Loucy (cell line): ENCODE results near the gene CERK.
A peak's percentile ranks its signal among the peaks of the same experiment; 100 is the strongest.

Experiments used
- H2AFZ ChIP-seq: fragments of 200-600 bp; sonication (generic); 2 replicates; pipeline ENCODE4 v1.6.0; 2016; ENCODE audit warnings: antibody characterized with exemption, mild to moderate bottlenecking, low read length, moderate library complexity
- H3F3A ChIP-seq: fragments of 200-600 bp; 2 replicates; pipeline ENCODE4 v1.6.0; 2016; ENCODE audit warnings: antibody characterized with exemption, low read depth, mild to moderate bottlenecking
- H3K27me3 ChIP-seq: fragments of 200-600 bp; sonication (generic); 2 replicates; pipeline ENCODE4 v1.6.1; 2014; ENCODE audit warnings: low read length, mild to moderate bottlenecking; ENCODE audit not compliant: insufficient read depth, poor library complexity, severe bottlenecking
- H3K36me3 ChIP-seq: fragments of 200-600 bp; sonication (generic); 2 replicates; pipeline ENCODE4 v1.6.1; 2016; ENCODE audit warnings: low read length; ENCODE audit not compliant: insufficient read depth
- H3K4me1 ChIP-seq: fragments of 200-600 bp; sonication (generic); 2 replicates; pipeline ENCODE4 v1.5.1; 2014; ENCODE audit warnings: low read length, mild to moderate bottlenecking; ENCODE audit not compliant: insufficient read depth, poor library complexity, severe bottlenecking
- H3K4me2 ChIP-seq: fragments of 200-600 bp; sonication (generic); 2 replicates; pipeline ENCODE4 v1.6.0; 2014; ENCODE audit warnings: antibody characterized with exemption, low read length, low read depth, mild to moderate bottlenecking; ENCODE audit not compliant: poor library complexity, severe bottlenecking
- H3K4me3 ChIP-seq: fragments of 200-600 bp; sonication (generic); 2 replicates; pipeline ENCODE4 v1.5.1; 2014; ENCODE audit warnings: low read length, mild to moderate bottlenecking, mixed read lengths; ENCODE audit not compliant: poor library complexity, severe bottlenecking
- H3K79me2 ChIP-seq: fragments of 200-600 bp; sonication (generic); 2 replicates; pipeline ENCODE4 v1.6.1; 2014; ENCODE audit warnings: low read length; ENCODE audit not compliant: insufficient read depth
- H3K9ac ChIP-seq: fragments of 200-600 bp; sonication (generic); 2 replicates; pipeline ENCODE4 v1.6.0; 2014; ENCODE audit warnings: mild to moderate bottlenecking, low read depth, low read length, moderate library complexity; ENCODE audit not compliant: poor library complexity, severe bottlenecking
- H3K9me2 ChIP-seq: fragments of 200-600 bp; sonication (generic); replicated peaks from 2 replicates; pipeline ENCODE4 v1.6.1; 2016; ENCODE audit warnings: low read depth, low read length, mixed read lengths
- H3K9me3 ChIP-seq: fragments of 200-600 bp; sonication (generic); 2 replicates; pipeline ENCODE4 v1.6.1; 2014; ENCODE audit warnings: mild to moderate bottlenecking, antibody characterized with exemption, low read length, low read depth; ENCODE audit not compliant: insufficient read depth
- H4K20me1 ChIP-seq: fragments of 200-600 bp; sonication (generic); 2 replicates; pipeline ENCODE4 v1.6.0; 2014; ENCODE audit warnings: antibody characterized with exemption, low read length, mild to moderate bottlenecking; ENCODE audit not compliant: insufficient read depth, poor library complexity, severe bottlenecking
- EZH2phosphoT487 ChIP-seq: fragments of 200-600 bp; IDR thresholded peaks from 2 replicates; pipeline ENCODE4 v1.6.1; 2018; ENCODE audit warnings: antibody characterized with exemption, mild to moderate bottlenecking, moderate library complexity, borderline replicate concordance
- TF ChIP-seq, protein P1 (sequence below): fragments of 200-600 bp; sonication (generic); conservative IDR thresholded peaks from 2 replicates; pipeline ENCODE4 v1.5.1; 2014; ENCODE audit warnings: mild to moderate bottlenecking, antibody characterized with exemption, low read length

Gene CERK

GRCh38 chr22:46741974-46742519 is 4.0 kb upstream of the CERK start:
- no peak for TF ChIP-seq EZH2phosphoT487
- TF ChIP-seq, protein P1, sequence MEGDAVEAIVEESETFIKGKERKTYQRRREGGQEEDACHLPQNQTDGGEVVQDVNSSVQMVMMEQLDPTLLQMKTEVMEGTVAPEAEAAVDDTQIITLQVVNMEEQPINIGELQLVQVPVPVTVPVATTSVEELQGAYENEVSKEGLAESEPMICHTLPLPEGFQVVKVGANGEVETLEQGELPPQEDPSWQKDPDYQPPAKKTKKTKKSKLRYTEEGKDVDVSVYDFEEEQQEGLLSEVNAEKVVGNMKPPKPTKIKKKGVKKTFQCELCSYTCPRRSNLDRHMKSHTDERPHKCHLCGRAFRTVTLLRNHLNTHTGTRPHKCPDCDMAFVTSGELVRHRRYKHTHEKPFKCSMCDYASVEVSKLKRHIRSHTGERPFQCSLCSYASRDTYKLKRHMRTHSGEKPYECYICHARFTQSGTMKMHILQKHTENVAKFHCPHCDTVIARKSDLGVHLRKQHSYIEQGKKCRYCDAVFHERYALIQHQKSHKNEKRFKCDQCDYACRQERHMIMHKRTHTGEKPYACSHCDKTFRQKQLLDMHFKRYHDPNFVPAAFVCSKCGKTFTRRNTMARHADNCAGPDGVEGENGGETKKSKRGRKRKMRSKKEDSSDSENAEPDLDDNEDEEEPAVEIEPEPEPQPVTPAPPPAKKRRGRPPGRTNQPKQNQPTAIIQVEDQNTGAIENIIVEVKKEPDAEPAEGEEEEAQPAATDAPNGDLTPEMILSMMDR: no peak
- H3F3A ChIP-seq: no peaks in the 10 kb centered on the region
- no peaks in the 10 kb centered on the region for H3K36me3 ChIP-seq
- no peaks in the 10 kb centered on the region; the same call in 1 of the 2 replicates for H3K9me3 ChIP-seq
- H3K79me2 ChIP-seq: peaks cover 8% of the 10 kb centered on the region
- no peak overlapping the region for H3K4me3 ChIP-seq
- no peak overlapping the region for H2AFZ ChIP-seq
- H3K9ac ChIP-seq: no peak overlapping the region
- no peaks in the 10 kb centered on the region for H3K9me2 ChIP-seq
- H4K20me1 ChIP-seq: peaks cover 7% of the 10 kb centered on the region
- H3K27me3 ChIP-seq: no peaks in the 10 kb centered on the region
- peaks cover 9% of the 10 kb centered on the region for H3K4me1 ChIP-seq
- H3K4me2 ChIP-seq: no peak overlapping the region

GRCh38 chr22:46740910-46741780 is 3.1 kb upstream of the CERK start:
- no peak overlapping the region for H3K4me2 ChIP-seq
- H3K36me3 ChIP-seq: no peaks in the 10 kb centered on the region
- H3K79me2 ChIP-seq: peaks cover 17% of the 10 kb centered on the region
- no peaks in the 10 kb centered on the region for H3F3A ChIP-seq
- no peak overlapping the region for H2AFZ ChIP-seq
- H3K4me3 ChIP-seq: no peak overlapping the region
- no peaks in the 10 kb centered on the region for H3K27me3 ChIP-seq
- peaks cover 18% of the 10 kb centered on the region for H3K4me1 ChIP-seq
- H4K20me1 ChIP-seq: peaks cover 16% of the 10 kb centered on the region
- TF ChIP-seq, protein P1: no peak
- no peak for TF ChIP-seq EZH2phosphoT487
- H3K9me2 ChIP-seq: no peaks in the 10 kb centered on the region
- no peak overlapping the region for H3K9ac ChIP-seq
- H3K9me3 ChIP-seq: no peaks in the 10 kb centered on the region; the same call in 1 of the 2 replicates

DNA sequence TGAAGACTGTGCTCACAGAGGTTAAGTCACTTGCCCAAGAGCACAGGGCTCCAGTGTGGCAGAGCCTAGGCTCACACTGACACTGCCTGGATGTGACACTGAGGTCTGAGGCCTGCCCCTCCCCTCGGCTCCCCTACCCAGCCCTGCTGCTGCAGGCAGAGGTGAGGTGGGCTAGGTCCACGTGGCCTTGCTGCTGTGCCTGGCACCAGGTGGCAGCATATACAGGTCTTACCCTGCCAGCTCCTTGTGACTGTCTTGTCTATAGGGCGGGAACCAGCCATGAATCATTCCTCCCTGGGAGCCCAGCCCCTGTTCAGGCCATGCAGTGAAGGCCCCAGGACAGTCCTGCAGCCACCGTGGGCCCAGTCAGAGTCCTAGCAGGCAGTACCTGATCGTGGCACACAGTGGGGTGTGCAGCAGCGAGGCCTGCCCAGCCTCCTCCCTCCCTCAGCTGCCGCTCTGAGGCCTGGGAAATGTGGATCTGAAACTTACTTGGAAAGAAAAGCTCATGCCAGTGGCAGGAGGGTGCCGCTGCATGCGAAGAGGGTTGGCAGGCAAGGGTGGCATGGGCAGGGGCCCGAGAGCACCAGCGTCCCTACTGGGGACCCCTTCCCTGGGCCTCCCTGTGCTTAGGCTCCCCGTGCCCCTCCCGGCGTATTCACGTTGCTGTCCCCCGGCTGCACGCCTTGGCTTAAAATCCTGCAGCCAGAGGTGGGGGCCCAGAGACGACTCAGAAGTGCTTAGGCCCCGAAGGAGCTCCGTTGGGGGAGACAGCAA is 1.2 kb upstream of the CERK start:
- H2AFZ ChIP-seq: peak overlapping the region; percentile 98
- peak overlapping the region; percentile 81 for H3K4me3 ChIP-seq
- peak overlapping the region; percentile 75 for H3K9ac ChIP-seq
- peak overlapping the region; percentile 75 for H3K4me2 ChIP-seq
- peaks cover 35% of the 10 kb centered on the region for H3K79me2 ChIP-seq
- H3K36me3 ChIP-seq: no peaks in the 10 kb centered on the region
- no peaks in the 10 kb centered on the region; the same call in 1 of the 2 replicates for H3K9me3 ChIP-seq
- H3F3A ChIP-seq: no peaks in the 10 kb centered on the region
- no peak for TF ChIP-seq EZH2phosphoT487
- TF ChIP-seq, protein P1: peak; percentile 61
- peaks cover 37% of the 10 kb centered on the region for H3K4me1 ChIP-seq
- H3K27me3 ChIP-seq: no peaks in the 10 kb centered on the region
- peaks cover 34% of the 10 kb centered on the region for H4K20me1 ChIP-seq
- H3K9me2 ChIP-seq: no peaks in the 10 kb centered on the region
